DOHH2 (cell line): ENCODE data around the gene NINJ2.

Experiments
- H3F3A ChIP-seq: fragments of 200-600 bp; sonication (generic), shearing (Covaris generic); 2 replicates; pipeline ENCODE4 v1.6.0; 2016; ENCODE audit warnings: antibody characterized with exemption, mild to moderate bottlenecking; ENCODE audit not compliant: control insufficient read depth, insufficient read depth
- H3K27ac ChIP-seq: fragments of 200-600 bp; sonication (generic); 2 replicates; pipeline ENCODE4 v1.5.1; 2014; ENCODE audit warnings: low read depth, mild to moderate bottlenecking, low read length, moderate library complexity
- H3K27me3 ChIP-seq: fragments of 200-600 bp; sonication (generic); 2 replicates; pipeline ENCODE4 v1.6.1; 2014; ENCODE audit warnings: mild to moderate bottlenecking, low read length, mixed read lengths; ENCODE audit not compliant: control insufficient read depth
- H3K36me3 ChIP-seq: fragments of 200-600 bp; sonication (generic); 2 replicates; pipeline ENCODE4 v1.6.1; 2014; ENCODE audit warnings: mild to moderate bottlenecking, low read length, moderate library complexity, mixed read lengths; ENCODE audit not compliant: control insufficient read depth
- H3K4me1 ChIP-seq: fragments of 200-600 bp; sonication (generic); 2 replicates; pipeline ENCODE4 v1.6.1; 2014; ENCODE audit warnings: mild to moderate bottlenecking, low read length, mixed read lengths; ENCODE audit not compliant: control insufficient read depth
- H3K4me2 ChIP-seq: fragments of 200-600 bp; sonication (generic); 2 replicates; pipeline ENCODE4 v1.6.0; 2014; ENCODE audit warnings: mild to moderate bottlenecking, low read length, moderate library complexity
- H3K4me3 ChIP-seq: fragments of 200-600 bp; sonication (generic); 2 replicates; pipeline ENCODE4 v1.5.1; 2014; ENCODE audit warnings: mild to moderate bottlenecking, low read length, mixed read lengths
- H3K79me2 ChIP-seq: fragments of 200-600 bp; sonication (generic); 2 replicates; pipeline ENCODE4 v1.6.1; 2014; ENCODE audit warnings: mild to moderate bottlenecking, low read length, mixed read lengths; ENCODE audit not compliant: control insufficient read depth
- H3K9me2 ChIP-seq: fragments of 200-600 bp; sonication (generic); replicated peaks from 2 replicates; pipeline ENCODE4 v1.6.1; 2014; ENCODE audit warnings: mild to moderate bottlenecking, low read length, mixed read lengths; ENCODE audit not compliant: control insufficient read depth
- H3K9me3 ChIP-seq: fragments of 200-600 bp; sonication (generic); 2 replicates; pipeline ENCODE4 v1.6.1; 2014; ENCODE audit warnings: antibody characterized with exemption, low read length, mixed read lengths; ENCODE audit not compliant: control insufficient read depth, insufficient read depth
- H4K20me1 ChIP-seq: fragments of 200-600 bp; sonication (generic); 2 replicates; pipeline ENCODE4 v1.6.0; 2014; ENCODE audit warnings: low read depth, mild to moderate bottlenecking, antibody characterized with exemption, low read length, moderate library complexity; ENCODE audit not compliant: control insufficient read depth, insufficient read depth
- CTCF ChIP-seq: fragments of 200-600 bp; sonication (generic); IDR thresholded peaks from one replicate; pipeline ENCODE4 v1.5.1; 2014; ENCODE audit warnings: antibody characterized with exemption, mild to moderate bottlenecking, low read depth, low read length; ENCODE audit not compliant: poor library complexity, severe bottlenecking
- EZH2phosphoT487 ChIP-seq: fragments of 200-600 bp; sonication (generic); IDR thresholded peaks from 2 replicates; pipeline ENCODE4 v1.6.1; 2017; ENCODE audit warnings: borderline replicate concordance, mild to moderate bottlenecking, antibody characterized with exemption, low read length, moderate library complexity, mixed read lengths

NINJ2 gene

GRCh38 chr12:573232-573631, 90.0 kb downstream of the NINJ2 start:
- H3K36me3 ChIP-seq: no peaks in the 10 kb centered on the region
- H3F3A ChIP-seq: no peaks in the 10 kb centered on the region
- H3K4me1 ChIP-seq: peaks cover 23% of the 10 kb centered on the region
- no peaks in the 10 kb centered on the region for H3K9me3 ChIP-seq
- H3K27me3 ChIP-seq: no peaks in the 10 kb centered on the region
- no peak overlapping the region for H3K27ac ChIP-seq
- no peak for TF ChIP-seq CTCF
- TF ChIP-seq EZH2phosphoT487: no peak
- H3K4me2 ChIP-seq: no peak overlapping the region
- H3K9me2 ChIP-seq: no peaks in the 10 kb centered on the region
- no peaks in the 10 kb centered on the region for H3K79me2 ChIP-seq
- H3K4me3 ChIP-seq: no peak overlapping the region
- no peaks in the 10 kb centered on the region for H4K20me1 ChIP-seq

- Histone ChIP-seq H3K79me2 (no peaks in the 10 kb centered on the region), H3F3A (no peaks in the 10 kb centered on the region), H3K27ac (no peak overlapping the region), H3K4me2 (no peak overlapping the region), H3K9me2 (no peaks in the 10 kb centered on the region), H3K36me3 (no peaks in the 10 kb centered on the region), H3K4me1 (peaks cover 23% of the 10 kb centered on the region), H3K9me3 (no peaks in the 10 kb centered on the region), H3K4me3 (no peak overlapping the region), H4K20me1 (no peaks in the 10 kb centered on the region), H3K27me3 (no peaks in the 10 kb centered on the region)
- no peak for TF ChIP-seq EZH2phosphoT487
- TF ChIP-seq CTCF: no peak
These were observed 90.7 kb downstream of the NINJ2 start for GRCh38 chr12:572532-572899.

GRCh38 chr12:571795-572531, 91.3 kb downstream of the NINJ2 start:
- Histone ChIP-seq H3F3A (no peaks in the 10 kb centered on the region), H3K4me3 (no peak overlapping the region), H4K20me1 (no peaks in the 10 kb centered on the region), H3K9me2 (no peaks in the 10 kb centered on the region), H3K9me3 (no peaks in the 10 kb centered on the region), H3K27me3 (no peaks in the 10 kb centered on the region), H3K36me3 (no peaks in the 10 kb centered on the region), H3K4me1 (peaks cover 23% of the 10 kb centered on the region), H3K4me2 (no peak overlapping the region), H3K79me2 (no peaks in the 10 kb centered on the region), H3K27ac (no peak overlapping the region)
- TF ChIP-seq EZH2phosphoT487: no peak
- no peak for TF ChIP-seq CTCF
